Stimulated activated CD8-positive, alpha-beta memory T cell treated with anti-CD3 and anti-CD28 coated beads, Interleukin-7, amount 100 ng/mL, for 1 hour (primary cell): ENCODE data around the gene GRAP.
"Not testable (repeated sequence)": the region's sequence is repeated elsewhere in the genome, so short reads cannot be mapped to it uniquely, and the experiment has no call there.

ENCODE experiments used
- DNase-seq, 2 donors: peaks; one replicate each; pipeline ENCODE4 v3.0.0-alpha.2; 2020; ENCODE audit warnings: low read depth in 2 of 2

The GRAP gene

DNA sequence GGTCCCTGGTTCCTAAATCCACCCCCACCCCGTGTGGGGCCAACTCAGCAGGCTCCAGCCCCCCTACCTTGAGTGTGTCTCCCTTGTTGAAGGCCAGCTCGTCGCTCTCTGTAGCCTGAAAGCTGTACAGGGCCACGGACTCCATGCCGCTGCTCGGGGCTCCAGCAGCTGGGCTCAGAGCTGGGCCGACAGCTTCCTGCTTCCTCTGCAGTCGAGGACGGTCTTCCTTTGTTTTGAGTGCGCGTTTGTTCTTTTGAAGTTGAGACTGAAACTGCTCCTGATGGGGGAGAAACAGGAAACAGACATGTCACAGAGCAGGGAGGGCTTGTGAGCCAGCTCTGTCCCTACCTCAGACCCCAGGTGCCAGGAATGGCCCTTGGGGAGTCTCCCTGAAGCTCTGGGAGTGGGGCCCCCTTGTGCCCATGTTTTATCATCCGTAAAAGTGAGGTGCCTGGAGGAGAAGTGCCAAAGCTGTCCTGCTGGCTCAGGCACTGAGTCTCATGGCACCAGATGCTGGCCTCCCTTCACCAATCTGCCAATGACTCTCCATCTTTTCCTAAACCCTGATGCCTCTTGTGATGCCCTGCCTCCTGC lies at the start of gene GRAP:
GRAP (minus strand) TSS at position 176 of the 594 bp plus-strand sequence; CDS start at position 145, 31 bp downstream.
- not testable (repeated sequence) for DNase-seq

DNA sequence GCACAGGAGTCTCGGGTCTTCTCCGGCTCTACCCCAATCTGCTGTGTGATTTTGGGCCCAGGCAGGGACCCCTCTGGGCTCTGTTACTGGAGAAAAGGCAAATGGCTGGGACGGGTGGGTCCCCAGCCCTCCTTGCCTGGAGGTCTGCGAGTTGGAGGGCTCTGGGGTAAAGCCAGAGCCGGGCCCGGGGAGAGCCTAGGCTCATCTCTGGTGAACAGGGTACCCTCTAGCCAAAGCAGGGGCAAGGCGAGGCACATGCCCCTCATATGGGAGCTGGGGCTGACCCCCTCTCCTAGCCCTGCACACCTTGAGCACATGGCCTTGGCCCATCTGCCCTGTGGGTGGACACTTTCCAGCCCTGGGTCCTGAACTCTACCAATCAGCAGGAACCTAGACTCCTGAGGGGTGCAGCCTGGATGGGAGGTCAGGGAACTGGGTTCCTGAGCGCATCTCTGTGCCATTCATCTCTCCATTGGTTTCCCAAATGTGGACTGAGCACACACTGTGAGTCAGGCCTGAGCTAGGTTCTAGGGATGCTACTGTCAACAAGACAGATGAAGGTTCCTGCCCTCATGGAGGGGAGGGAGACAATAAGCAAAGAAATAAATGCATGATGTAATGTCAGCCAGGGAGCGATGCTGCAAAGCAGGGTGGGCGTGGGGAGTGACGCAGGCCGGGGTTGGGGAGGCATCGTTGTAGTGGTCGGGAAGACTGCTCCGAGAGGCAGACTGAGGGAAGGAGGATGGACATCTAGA lies 47.1 kb upstream of the GRAP start:
- DNase-seq = not testable (repeated sequence)

DNA sequence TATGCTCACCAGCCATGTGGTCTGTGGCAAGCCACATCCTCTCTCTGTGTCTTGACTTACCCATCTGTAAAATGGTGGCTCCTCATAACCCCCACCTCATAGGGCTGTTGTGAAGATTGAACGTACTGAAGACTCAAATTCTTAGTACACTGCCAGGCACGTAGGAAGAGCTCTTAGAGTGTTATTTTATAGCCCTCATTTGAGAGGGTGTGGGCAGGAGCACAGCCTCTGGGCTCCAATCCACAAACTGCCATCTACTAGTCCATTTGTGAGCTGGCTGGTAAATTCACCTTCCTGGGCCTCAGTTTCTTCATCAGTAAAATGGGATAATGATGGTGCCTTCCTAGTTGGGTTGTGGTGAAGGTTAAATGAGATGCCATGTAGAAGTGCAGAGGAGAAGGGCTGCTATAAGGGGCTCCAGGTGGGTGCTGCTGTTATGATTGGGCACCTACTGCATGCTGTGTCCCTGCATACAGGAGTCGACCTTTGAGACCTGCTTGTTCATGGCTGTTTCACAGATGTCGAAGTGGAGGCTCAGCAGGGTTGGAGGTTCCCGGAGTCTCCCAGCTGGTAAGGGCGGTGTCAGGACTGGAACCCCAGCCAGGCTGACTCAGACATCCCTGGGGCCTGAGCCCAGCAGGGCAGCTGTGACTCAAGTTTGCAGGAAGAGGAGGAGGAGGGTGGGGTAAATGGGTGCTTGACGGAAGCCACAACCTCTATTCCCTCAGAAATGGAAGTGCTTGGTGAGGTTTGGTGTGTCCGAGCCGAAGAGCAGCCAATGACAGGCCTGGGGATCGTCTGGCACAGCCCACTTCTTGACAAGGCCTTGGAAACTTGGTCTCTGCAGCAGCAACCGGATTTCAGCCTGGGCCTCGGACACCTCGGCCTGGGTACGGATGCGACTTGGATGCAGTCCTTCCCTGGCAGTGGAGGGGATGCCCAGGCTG lies 46.3 kb upstream of the GRAP start:
- DNase-seq = not testable (repeated sequence)

DNA sequence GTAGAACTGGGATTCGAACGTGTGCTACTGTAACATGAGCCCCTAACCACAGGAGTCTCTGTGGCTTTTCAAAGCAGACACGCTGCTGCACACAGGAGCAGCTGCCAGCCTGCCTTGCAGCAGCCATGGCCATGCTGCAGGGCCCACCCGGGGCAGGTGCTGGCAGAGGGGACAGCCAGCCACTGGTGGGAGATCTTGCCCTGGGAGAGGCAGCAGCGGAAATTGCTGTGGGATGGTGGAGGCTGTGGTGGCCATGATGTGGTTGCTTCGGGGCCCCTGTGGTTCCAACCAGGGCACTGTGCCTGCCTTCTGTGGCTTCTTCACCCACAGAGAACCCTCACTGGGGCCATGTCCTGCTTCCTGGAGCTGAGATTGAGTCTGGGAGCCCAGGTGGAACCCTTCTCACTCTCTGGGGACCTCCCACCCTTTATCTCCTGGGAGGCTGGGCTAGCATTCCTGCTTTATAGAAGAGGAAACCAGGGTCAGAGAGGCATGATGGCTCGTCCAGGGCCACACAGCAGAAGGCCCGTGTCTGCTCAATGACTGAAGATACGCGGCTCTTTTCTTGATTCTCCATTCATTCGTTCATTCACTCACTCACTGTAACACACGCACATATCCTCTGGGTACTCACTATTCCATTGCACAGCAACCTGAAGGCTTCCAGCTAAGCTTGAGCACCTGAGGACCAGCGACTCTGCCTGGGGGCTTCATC lies 43.5 kb upstream of the GRAP start:
- DNase-seq = not testable (repeated sequence)

DNA sequence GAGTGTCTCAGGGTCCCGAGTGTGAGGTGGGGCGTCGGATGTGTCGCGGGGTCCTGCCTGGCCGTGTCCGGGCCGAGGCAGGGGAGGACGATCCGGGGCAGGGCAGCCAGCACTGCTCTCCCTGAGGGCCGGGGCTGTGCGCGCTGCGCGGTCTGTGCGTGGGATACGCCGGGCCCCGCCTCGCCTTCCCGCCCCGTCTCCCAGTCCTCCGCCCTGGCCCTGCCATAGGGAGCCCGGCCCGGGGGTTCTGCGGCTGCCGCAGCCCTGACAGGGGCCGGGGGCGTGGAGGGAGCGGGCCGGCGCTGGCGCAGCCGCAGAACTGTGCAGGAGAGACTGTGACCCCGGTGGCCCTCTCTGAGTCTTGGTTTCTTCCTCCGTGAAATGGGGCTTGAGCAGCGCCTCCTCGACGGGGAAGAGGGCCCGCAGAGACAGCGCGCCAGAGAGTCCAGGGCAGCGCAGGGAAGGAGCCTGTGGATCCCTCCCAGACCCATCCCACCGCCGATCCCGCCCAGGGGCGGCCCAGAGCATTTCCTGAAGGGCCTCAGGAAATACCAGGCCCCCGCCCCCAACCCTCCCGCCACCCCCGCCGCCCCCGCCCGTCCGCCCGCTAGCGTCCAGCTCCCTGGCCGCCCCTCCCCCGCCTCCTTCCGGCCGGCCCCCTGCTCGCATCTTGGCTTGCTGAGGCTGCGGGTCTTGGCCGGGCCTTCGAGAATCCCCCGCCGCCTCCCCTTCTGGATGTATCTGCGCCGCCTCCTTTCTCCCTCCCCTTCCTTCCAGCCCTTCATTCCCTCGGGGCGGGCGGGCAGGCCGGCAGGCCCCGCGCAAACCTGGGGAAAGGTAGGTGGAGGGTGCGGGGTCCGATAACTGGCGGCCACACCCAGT lies 42.3 kb upstream of the GRAP start:
- DNase-seq = not testable (repeated sequence)

DNA sequence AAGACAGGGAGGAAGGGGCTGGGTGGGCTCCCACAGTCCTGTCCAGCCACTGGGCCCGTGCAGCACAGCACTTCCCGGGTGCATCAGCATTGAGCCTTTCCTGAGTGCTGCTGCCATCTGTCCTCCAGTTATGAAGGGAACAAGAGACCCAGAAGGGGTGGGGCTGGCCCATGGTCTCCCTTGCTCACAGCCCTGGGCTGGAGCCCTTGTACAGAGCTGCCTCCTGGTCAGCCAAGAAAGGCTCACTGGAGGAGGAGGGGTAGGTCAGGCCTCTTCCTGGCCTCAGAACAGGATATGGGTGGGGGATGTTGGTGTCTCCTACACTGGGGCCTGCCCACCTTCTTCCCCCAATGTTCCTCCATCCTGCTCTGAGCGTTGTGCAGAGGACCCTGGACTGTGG lies 30.6 kb upstream of the GRAP start:
- DNase-seq = not testable (repeated sequence)

DNA sequence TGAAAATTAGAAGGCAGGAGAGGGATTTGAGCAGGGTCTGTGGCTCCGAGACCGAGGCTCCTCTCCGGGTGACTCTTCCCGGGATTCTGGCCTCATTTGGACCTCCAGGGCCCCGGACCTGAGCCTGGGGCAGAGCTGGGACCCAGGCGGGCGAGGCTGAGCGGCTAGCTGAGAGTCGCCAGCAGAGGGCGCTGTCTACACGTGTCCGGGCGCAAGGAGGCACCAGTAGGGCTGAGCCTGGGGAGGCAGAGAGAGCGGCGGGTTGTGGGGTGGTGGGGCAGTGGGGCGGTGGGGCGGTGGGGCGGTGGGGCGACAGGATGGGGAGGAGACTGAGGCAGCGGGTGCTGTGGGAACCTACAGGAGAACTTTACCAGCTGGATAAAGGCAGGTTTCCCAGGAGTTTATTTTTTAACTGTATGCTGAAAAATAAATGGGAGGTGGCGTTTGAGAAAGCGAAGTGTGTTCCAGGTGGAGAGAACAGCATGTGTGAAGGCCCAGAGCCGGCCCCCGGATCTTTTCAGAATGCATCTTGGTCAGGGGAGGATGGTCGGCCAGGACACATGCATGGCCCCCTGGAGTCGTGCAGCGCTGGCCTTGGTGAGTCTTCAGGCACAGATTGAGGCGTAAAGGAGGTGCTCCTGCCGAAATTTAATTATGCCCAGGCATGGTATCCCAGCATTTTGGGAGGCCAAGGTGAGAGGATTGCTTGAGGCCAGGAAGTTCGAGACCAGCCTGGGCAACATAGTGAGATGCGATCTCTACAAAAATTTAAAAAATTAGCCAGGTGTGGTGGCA lies 29.8 kb upstream of the GRAP start:
- DNase-seq = not testable (repeated sequence)

DNA sequence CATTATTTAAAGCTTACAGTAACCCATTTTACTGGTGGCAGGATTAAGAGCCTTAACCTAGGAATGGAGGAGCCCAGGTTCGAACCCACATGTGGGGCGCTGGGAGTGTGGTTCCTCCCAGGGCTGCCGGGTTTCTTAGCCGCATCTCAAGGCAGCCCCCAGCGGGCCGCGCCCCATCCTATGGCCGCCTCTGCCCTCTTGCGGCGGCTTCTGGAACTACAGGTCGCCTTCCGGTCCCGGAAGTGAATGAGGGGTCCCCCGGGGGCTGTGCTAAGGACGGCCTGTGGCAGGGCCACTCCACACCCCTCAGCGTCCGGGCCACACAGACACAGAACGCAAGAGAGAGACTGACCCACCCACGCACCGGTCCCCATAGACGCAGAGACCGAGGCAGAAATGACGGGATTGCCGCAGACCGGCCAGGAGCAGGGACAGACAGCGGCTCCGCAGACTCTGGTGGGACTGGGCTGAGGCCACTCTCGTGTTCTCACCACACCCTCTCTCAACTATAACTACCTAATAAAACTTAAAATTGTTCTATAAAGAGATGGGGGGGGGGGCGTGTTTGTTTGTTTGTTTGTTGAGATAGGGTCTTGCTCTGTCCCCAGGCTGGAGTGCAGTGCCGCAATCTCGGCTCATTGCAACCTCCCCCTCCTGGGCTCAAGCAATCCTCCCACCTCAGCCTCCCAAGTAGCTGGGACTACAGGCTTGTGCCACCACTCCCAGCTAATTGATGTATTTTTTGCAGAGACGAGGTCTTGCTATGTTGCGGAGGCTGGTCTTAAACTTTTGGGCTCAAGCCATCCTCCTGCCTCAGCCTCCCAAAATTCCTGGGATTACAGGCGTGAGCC lies 23.8 kb upstream of the GRAP start:
- not testable (repeated sequence) for DNase-seq

DNA sequence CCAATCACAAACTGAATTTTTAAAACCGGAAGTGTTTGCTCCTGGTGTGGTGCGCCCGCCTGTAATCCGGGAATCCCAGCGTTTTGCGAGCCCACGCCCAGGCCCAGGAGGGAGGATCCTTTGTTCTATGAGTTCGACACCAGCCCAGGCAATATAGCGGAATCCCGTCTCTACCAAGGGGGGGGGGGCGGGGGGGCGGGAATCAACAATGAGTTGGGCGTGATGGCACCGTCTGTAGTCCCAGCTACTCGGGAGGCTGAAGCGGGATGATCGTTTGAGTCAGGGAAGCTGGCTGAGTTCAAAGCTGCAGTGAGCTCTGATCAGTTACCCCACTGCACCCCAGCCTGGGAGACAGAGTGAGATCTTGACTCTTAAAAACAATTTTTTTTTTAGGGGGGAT lies 17.6 kb upstream of the GRAP start:
- DNase-seq = not testable (repeated sequence)

DNA sequence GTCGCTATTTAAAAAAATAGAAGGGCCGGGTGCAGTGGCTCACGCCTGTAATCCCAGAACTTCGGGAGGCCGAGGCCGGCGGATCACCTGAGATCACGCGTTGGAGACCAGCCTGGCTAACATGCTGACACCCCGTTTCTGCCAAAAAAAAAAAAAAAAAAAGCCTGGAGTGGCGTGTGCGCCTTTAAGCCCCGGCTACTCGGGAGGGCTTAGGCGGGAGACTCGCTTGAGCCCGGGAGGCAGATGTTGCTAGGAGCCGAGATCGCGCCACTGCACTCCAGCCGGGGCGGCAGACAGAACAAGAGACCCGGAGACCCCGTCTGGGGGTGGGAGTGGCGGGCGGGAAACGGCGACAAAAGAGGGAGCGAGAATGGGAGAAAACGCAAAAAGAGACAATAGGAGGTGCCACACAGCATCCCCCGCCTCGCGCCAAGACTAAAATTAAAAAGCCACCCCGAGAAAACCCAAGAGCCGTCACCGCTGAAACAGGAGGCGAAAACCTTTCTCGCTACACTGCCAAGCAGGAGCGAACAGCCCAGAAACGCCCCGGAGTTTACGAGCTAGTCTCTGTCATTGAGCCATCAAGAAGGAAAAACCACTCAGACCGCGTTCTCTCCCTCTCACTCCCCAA lies 16.7 kb upstream of the GRAP start:
- DNase-seq = peak; percentile 46 to 57

DNA sequence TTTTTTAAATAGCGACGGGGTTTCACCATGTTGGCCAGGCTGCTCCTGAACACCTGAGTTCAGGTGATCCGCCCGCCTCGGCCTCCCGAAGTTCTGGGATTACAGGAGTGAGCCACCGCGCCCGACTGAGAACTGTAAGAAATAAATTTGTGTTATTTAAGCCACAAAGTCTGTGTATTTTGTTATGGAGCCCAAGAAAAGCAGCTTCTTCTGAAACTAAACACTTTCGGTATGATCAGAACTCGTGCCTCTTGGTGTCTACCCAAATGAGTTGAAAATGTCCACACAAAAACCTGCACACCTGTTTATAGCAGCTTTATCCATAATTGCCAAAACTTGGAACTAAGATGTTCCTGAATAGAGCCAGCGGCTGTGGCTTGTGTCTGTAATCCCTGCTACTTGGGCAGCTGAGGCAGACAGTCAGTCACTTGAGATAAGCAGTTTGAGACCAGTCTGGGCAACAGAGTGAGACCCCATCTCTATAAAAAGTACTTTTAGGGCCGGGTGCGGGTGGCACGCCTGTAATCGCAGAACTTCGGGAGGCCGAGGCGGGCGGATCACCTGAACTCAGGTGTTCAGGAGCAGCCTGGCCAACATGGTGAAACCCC lies 16.1 kb upstream of the GRAP start:
- DNase-seq = not testable (repeated sequence)

DNA sequence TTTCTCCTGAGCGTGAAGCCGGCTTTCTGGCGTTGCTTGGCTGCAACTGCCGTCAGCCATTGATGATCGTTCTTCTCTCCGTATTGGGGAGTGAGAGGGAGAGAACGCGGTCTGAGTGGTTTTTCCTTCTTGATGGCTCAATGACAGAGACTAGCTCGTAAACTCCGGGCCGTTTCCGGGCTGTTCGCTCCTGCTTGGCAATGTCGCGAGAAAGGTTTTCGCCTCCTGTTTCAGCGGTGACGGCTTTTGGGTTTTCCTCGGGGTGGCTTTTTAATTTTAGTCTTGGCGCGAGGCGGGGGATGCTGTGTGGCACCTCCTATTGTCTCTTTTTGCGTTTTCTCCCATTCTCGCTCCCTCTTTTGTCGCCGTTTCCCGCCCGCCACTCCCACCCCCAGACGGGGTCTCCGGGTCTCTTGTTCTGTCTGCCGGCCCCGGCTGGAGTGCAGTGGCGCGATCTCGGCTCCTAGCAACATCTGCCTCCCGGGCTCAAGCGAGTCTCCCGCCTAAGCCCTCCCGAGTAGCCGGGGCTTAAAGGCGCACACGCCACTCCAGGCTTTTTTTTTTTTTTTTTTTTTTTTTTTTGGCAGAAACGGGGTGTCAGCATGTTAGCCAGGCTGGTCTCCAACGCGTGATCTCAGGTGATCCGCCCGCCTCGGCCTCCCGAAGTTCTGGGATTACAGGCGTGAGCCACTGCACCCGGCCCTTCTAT lies 15.4 kb upstream of the GRAP start:
- peak in 1 of 2 donors; percentile 75 for DNase-seq

DNA sequence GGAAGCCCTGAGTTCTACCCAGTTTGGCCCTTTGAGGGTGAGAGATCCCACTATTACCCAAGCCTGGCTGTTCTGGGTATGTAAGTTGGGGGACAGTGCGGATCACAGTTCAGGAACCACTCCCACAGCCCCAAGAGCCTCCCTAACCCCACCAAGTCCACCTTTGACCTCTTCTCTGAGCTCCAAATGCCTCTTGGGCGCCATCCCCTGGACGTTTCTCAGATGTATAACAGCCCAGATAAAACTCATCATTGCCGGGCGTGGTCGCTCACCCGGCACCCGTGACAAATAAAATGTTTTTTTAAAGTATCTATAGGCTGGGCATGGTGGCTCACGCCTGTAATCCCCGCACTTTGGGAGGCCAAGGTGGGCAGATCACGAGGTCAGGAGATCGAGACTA lies 8.7 kb upstream of the GRAP start:
- not testable (repeated sequence) for DNase-seq

DNA sequence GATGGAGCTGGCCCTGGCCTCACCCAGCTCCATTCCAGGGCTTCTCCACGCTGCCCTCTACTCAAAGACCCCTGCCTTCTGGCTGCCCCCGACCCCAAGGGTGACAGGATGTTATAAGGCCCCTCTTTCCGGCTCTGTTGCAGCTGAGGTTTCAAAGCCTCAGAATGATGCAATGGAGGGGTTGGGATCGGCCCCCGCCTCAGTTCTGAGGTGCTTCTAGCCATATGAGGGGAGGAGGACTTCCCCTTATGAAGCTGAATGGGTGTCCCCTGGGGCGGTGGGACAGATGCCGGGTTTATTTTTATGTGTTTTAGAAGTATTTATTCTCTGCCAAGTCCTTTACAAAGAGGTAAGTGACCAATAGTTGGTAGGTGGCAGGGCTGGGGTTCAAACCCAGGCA lies 2.1 kb upstream of the GRAP start:
- not testable (repeated sequence) for DNase-seq

DNA sequence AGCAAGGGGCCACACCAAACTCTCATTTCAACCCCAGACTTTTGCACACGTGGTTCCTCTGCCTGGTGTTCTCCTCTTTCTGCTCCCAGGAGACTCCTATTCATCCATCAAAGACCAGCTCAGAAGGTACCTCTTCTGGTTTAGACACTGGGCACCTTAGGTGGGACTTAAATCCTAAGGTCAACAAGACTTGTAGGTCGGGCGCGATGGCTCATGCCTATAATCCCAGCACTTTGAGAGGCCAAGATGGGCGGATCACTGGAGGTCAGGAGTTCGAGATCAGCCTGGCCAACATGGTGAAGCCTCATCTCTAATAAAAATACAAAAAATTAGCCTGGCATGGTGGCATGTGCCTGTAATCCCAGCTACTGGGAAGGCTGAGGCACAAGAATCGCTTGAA lies 753 bp upstream of the GRAP start:
- not testable (repeated sequence) for DNase-seq

DNA sequence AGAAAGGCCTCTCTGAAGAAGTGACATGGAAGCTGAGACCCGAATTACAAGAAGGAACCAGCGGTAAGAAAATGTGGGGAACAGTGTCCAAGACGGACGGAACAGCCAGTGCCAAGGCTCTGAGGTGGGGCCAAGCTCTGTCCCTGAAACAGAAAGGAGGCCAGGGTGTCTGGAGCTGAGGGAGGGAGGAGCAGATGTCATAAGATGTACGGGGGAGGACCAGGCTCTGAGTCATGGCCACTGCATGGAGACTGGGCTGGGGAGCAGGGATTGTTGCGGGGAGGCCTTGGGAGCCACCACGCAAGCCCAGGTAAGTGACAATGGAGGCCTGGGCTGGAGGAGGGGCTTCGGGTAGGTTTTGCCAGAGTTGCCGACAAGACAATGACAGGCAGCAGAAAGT lies 2.1 kb downstream of the GRAP start:
- DNase-seq = not testable (repeated sequence)

DNA sequence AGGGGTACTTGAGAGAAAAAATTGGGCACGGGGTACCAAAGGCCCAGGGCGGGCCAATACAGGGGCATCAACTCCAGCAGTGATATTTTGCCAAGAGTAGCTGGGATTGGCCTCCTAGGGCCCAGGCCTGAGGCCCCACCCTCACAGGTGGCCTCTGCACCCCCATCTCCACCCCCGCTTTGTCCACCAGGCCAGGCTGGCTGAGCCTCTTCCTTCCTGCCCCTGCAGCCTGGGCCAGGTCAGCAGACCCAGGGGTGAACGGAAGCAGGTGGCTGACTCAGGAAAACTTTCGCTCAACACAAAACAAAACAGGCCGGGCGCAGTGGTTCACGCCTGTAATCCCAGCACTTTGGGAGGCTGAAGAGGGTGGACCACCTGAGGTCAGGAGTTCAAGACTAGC lies 3.7 kb downstream of the GRAP start:
- not testable (repeated sequence) for DNase-seq
